HG02588 (cell line): ENCODE measurements around the gene SNX21.
"Not testable (repeated sequence)": the region's sequence is repeated elsewhere in the genome, so short reads cannot be mapped to it uniquely, and the experiment has no call there.

Source experiments
- ATAC-seq: cut with Tn5 transposase; IDR thresholded peaks from one replicate; pipeline ENCODE4 v1.9.1; 2021; ENCODE audit warnings: mild to moderate bottlenecking, moderate library complexity; ENCODE audit not compliant: unreplicated experiment

Gene SNX21

DNA sequence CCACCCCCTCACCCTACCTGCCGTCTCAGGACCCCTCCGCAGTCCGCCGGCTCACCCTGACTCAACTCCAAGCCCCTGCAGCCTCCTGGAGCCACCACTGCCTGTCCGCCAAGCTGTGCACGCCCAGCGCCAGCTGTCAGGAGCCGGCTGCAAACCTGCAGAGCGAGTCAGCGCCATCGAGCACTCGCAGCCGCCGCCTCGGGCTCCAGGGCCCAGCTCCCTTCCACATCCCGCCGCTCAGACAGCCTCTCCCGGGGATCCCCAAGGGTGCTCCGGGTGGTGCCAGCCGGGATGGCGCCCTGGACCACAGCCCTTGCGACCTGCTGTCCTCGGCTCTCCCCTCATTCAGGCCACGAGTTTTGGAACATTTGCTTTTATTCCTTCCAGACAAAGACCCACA lies 10.7 kb upstream of the SNX21 start:
- ATAC-seq, result no peak

DNA sequence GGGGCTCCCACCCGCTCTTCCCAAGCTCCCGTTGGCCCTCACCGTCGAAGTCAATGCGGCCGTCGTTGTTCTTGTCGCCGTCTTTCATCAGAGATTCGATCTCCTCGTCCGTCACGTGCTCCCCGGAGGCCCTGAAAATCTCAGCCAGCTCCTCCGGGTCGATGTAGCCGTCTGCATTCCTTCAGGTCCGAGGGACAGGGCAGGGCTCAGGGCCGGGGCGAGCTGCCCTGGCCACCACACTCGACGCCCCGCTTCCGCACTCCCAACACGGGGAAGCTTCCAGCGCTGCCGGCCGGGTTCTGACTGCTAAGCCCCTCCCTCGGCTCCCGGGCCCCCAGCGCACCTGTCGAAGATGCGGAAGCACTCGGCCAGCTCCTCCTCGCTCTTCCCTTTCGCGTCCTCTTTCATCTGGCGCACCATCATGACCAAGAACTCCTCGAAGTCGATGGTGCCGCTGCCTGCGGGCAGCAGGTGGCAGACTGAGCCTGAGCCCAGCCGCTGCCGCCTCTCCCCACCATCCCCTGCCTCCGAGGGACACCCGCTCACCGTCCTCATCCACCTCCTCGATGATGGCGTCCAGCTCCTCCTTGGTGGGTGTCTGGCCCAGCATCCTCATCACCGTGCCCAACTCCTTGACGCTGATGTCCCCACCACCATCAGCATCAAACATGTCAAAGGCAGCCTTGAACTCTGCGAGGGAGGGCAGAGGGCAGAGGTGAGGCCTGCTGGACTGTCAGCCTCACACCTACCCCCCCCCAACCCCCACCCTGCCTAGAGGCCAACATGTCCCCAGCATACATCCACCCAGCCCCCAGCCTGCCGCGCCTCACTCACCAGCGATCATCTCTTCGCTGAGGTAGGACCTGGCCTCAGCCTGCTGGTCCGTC lies 9.4 kb upstream of the SNX21 start:
- no peak for ATAC-seq

DNA sequence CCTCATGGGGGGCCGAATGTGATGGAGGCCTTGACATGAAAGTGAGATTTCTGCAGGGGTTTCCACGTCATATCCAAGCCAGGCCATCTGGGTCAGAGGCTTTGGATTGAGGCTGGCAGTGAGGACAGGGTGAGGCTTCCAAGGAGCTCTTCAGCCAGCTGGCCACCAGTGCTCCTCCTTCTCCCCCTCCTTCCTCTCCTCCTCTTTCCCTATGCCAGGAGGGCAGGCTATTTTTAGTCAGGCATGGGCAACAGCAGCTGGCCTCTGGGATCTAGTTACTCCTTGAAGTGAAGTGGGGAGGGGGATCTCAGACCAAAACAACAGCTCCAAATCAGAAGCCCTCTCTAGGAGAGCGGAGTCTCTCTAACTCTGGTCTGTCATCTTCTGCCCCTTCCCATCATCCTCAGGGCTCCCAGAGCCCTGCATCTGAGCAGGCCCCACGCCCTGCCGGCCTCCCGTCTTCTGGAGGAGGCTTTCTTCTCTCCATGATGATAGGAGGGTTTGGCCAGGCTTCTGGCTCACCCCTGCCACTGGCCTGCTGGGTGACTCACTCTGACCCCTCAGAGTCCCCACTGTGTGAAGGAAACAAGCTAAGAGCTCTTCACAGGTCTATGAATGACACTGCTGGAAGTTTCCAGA lies 7.1 kb upstream of the SNX21 start:
- ATAC-seq, result no peak

DNA sequence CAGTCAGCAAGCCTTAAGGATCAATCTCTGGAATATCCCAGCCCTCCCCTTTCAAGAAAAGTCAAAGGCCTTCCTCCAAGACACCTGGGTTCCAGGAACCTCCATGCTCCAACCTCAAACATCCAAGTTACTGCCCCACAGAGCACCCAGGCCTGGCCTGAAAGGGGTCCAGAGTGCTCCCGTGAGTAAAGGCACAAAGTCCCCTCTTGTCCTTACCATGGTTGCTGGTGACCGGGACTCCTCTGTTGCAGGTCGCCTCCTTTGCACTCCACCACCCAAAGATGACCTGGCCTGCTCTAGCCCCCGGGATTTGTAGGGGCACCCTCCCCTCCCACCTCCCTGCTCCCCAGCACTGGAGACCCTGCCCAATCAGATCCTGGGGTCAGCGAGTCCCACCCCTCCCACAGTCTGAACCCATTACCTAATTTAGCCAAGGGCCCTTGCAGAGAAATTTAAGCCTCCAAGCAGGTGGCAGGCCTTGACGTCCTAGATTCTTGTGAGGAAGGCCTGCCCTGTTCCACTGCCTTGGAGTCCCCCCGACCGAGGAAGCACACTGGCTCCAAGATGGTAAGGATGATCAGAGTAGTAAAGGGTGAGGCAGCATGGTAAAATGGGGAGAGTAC lies 6.5 kb upstream of the SNX21 start, which contains the start of gene TNNC2:
TNNC2 (minus strand) TSS at position 283 of the 623 bp plus-strand sequence; CDS start at position 219, 64 bp downstream.
- ATAC-seq, result no peak

DNA sequence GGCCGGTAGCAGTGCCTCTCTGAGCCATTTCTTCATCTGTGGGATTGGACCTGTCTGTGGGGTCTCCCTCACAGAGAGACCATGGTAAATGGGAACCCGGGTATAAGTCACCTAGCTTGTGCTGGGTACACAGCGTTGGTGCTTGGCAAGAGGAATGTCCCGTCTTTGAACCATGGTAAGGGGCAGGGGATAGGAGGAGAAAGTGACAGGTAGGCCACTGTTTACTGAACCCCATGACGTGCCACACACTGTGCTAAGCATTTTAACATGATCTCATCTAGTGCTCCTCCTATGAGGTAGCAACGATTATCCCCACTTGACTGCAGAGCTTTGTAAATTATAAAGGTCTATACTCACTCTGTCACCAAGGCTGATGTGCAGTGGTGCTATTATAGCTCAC lies 5.9 kb upstream of the SNX21 start:
- no peak for ATAC-seq

DNA sequence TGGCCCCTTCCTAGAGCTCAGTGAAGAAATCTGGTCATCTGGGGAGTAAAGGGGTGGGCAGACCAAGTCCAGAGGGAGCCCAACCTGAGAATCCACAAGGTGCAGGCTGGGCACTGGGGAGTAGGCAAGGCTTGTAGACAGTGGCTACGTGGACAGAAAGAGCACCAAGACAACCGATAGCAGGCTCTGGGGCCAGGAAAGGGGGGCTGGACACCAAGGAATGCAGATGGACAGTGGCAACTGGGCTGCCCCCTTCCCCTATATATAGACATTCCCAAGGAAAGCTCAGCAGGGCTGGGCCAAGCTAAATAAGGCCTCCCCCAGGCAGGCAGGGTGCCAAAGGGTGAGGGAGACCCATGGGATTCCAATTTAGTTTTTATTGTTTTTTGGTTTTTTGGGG lies 5.0 kb upstream of the SNX21 start:
- no peak for ATAC-seq

DNA sequence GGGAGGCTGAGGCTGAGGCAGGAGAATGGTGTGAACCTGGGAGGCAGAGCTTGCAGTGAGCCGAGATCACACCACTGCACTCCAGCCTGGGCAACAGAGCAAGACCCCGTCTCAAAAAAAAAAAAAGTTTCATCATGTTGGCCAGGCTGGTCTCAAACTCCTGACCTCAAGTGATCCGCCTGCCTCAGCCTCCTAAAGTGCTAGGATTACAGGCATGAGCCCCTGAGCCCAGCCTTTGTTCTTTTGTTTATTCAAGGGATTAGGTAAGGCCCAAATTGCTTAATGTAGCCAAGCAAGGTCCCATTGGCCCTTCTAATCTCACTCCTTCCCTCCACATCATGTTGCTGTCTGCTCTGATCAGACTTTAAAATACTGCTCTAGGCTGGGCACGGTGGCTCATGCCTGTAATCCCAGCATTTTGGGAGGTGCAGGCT lies 3.9 kb upstream of the SNX21 start:
- ATAC-seq, result not testable (repeated sequence)

DNA sequence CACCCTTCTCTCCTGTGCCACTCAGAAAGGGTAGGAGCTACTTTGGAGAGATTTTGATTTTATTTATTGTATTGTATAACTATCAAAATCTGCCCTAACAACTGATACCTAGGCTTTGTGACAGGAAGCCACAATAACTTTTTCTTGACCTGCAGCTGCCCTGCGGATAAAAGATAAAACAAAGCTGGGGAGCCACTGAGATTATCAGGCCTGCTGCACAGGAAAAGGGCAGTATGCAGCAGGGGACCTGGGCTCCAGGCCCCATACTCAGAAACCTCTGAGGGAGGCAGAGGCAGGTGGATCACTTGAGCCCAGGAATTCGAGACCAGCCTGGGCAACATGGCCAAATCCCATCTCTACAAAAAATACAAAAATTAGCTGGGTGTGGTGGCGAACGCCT lies 980 bp upstream of the SNX21 start:
- ATAC-seq, result no peak

DNA sequence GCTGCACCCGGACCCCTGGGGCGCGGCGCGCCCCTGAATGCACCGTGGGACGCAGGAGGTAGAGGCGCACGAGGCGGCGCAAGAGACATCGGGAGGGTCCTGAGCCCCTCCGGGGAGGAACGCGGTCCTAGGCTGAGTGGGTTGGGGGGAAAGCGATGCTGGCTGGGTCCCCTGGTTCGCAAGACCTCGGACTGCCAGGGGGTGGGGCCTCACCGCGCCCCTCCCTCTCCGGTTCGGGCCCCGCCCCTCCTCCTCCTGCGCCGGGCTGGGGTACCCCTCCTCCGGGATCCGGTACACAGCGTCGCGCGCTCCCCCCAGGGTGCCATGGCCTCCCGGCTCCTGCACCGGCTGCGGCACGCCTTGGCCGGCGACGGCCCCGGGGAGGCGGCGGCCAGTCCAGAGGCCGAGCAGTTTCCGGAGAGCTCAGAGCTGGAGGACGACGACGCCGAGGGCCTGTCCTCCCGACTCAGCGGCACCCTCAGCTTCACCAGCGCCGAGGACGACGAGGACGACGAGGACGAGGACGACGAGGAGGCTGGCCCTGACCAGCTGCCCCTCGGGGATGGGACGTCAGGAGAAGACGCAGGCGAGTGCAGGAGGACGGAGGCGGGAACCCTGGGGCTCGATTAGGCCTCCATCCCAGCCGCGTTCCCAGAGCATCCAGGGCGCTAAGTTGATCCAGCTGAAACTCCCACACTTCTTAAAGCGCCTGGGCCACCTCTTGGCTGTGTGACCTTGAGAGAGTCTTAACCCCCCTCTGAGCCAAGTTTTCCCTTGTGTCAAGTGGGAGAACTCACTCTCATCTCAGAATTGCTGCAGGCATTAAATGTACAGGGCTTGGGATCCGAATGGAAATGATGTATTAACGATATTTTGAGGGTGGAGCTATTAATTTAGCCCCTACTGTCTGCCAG lies 541 bp downstream of the SNX21 start:
- no peak for ATAC-seq

DNA sequence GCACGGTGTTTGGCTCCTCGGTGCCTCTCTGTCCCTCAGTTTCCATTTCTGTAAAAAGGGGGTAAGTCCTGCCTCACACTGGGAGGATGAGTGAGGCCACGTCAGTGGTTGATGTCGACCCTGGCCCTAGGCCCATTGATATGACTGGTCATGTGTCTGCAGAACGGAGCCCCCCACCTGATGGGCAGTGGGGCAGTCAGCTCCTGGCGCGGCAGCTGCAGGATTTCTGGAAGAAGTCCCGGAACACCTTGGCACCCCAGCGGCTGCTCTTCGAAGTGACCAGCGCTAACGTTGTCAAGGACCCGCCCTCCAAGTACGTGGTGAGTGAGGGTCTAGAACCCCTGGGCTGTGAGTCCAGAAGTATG lies 1.2 kb downstream of the SNX21 start:
- no peak for ATAC-seq

DNA sequence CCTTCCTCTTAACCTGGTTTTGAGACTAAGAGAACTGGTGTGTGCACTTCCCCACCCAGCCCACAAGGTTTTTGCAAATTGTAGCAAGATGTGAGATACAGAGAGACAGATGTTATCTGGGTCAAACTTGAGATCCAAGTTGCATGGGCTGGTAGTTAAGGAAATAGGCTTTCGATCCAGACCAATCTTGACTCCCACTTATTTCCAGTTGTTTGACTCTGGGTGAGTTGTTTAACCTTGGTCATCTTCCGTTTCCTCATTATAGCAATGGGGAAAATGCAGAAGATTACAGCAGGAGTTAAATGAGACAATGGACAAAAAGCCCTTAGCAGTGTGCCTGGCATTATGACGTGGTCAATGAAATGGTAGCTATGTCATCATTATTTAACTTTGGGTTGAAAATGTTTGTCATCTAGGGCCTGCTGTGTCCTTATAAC lies 1.7 kb downstream of the SNX21 start:
- ATAC-seq, result no peak

DNA sequence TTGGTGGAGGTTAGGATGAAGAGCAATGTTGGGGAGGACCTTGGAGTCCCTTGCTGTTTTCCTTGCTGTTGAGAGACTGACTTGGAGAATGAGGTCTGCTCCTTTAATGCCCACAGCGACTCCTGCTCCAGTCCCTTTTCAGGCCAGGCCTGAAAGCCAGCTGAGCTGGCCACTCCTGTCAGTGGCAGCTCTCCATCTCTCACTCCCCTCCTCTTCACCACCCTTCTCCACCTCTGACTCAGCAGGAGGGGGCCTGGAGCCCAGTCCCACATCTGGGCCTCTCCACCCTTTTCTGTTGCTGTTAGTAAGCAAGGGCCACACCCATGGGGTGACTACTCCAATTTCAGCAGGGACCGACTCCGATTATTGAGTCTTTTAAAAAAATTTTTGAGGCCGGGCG lies 2.2 kb downstream of the SNX21 start:
- no peak for ATAC-seq

DNA sequence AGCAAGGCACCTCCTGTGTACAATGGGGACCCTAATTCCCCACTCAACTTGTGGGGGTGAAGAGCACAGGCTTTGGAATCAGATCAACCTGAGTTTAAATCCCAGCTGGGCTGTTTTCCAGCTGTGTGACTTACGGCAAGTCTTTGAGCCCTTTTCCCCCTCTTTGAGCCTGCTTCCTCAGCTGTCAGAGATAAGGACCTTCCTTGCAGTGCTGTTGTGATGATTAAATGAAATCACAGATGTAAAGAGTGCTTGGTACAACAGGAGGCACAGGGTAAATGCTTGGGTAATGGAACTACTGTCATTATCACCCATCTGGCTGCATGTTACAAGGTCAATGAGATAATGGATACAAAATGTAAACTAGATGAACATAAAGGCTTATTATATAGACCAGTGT lies 3.2 kb downstream of the SNX21 start:
- ATAC-seq, result no peak

DNA sequence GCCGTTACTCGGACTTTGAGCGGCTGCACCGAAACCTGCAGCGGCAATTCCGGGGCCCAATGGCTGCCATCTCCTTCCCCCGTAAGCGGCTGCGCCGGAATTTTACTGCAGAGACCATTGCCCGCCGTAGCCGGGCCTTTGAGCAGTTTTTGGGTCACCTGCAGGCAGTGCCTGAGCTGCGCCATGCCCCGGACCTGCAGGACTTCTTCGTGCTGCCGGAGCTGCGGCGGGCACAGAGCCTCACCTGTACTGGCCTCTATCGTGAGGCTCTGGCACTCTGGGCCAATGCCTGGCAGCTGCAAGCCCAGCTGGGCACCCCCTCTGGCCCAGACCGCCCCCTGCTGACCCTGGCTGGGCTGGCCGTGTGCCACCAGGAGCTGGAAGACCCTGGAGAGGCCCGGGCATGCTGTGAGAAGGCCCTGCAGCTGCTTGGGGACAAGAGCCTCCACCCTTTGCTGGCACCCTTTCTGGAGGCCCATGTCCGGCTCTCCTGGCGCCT lies 7.2 kb downstream of the SNX21 start:
- no peak for ATAC-seq

DNA sequence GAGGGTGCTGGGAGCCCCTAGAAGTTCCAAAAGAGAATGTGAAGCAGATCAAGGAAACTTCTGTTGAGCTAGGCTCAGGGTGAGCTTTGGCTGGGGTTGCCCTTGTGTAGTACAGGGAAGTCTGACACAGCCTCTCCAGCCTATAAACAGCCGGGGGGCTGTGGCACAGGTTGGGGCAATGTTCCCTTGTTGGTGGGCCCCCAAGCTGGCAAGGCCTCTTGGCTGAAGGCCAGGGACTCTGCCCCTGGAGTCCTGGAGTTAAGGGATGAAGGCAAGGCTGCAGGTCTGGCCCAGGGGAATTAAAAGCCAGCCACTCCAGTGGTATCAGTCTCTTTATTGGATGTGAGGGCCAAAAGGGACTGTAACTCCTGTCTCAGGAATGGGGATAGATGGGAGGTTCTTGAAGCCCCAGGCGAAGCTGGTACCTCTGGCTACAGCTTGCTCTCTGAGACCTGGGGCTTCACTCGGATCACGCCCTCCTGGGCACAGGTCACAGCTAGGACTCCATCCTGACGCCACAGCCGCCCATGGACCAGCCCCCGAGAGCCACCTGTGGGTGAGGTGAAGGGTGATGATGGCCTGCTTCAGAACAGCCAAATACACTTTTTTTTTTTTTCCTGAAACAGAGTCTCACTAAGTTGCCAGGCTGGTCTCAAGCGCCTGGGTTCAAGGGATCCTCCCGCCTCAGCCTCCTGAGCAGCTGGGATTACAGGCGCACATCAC lies 8.0 kb downstream of the SNX21 start:
- no peak for ATAC-seq

DNA sequence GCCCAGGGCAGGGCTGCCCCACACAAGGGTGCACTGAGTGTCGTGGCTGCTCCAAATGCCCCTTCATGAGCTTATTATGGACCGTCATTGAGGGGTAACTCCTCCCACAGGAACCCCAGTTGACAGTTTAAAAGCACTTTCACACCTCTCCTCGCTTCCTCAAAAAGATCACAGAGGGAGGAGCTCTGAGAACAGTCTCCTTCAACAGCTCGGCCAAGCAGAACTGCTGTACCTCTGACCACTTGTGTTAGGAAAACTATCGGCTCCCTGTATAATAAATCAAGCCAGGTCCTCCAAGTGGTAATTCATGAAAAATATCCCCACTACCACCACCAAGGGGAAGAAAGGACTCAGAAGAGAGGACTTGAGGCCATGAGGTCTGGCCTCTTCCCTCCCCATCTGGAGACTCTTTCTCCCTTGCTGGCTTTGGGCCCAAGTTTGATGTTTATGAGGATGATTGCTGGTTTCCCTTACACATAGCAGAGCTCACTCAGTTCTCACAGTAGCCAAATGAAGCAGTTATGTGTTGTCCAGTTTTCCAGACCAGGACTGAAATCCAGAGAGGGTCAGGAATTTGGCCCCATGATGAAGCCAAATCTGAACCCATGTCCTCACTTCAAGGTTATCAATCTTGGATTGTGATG lies 8.7 kb downstream of the SNX21 start:
- ATAC-seq, result no peak

DNA sequence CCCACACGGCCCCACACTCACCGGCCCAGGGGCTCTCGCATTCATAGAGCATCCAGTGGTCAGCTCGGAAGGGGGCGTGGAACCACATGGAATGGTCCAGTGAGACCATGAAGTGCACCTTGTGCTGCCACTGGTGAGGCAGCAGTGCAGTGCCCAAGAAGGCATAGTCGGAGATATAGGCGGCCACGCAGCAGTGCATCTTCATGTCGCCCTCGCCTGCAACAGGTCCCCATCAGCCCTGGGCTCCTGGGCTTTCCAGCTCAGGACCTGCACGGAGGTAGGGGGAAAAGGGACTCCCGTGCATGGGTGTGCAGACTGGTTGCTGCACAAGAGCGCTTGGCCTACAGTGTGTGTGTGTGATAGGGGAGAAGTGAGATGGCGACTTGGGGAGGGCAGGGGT lies 9.9 kb downstream of the SNX21 start:
- ATAC-seq, result no peak

DNA sequence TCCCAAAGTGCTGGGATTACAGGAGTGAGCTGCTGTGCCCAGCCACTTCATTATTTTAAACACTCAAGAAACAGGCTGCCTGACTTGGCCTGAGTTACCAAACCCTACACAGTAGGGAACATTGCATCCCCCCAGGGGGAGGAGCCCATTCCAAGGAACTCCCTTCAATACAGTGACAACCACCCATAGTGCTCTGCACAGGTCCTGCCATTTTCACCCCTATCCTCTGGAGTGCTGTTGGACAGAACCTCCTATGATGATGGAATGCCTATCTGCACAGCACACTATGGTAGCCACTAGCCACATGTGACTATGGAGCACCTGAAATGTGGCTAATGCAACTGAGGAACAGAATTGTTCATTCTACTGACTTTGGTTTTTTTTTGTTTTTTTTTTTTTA lies 11.9 kb downstream of the SNX21 start:
- no peak for ATAC-seq

DNA sequence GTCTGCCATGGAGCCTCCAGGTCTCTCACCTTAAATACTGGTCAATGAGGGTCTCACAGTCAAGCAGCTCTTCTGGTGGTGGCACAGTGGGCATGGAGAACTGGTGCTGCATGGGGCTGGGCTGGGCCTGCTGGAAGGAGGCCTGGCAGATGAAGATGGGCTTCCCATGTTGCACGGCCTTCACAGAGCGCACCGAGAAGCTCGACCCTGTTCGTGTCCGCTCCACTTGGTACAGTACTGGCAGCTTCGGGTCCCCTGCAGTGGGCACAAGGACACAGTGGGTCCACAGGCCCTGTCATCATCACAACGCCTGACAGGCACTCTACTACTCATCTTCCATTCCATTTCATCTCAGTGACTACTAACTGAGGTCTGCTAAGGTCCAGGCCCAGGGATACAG lies 14.8 kb downstream of the SNX21 start:
- no peak for ATAC-seq
